PFSK-1 (cell line): ENCODE measurements around the gene WDR4.
A peak's percentile ranks its signal among the peaks of the same experiment; 100 is the strongest.

Experiments
- FOXP2 ChIP-seq: optimal IDR thresholded peaks from 2 replicates; pipeline ENCODE3; 2011; ENCODE audit warnings: borderline replicate concordance, control low read depth, inconsistent platforms; ENCODE audit not compliant: insufficient read depth; ENCODE audit errors: extremely low read length, extremely low read depth
- POLR2AphosphoS5 ChIP-seq: IDR thresholded peaks from 2 replicates; pipeline ENCODE4 v1.6.1; 2012; ENCODE audit warnings: low read depth, mild to moderate bottlenecking, control low read depth, low read length, moderate library complexity
- SIN3A ChIP-seq: IDR thresholded peaks from 2 replicates; pipeline ENCODE4 v1.6.1; 2012; ENCODE audit warnings: mild to moderate bottlenecking, low read length, moderate library complexity, borderline replicate concordance; ENCODE audit not compliant: insufficient read depth
- TAF1 ChIP-seq: IDR thresholded peaks from 2 replicates; pipeline ENCODE4 v1.6.1; 2012; ENCODE audit warnings: low read length, control low read depth, borderline replicate concordance; ENCODE audit not compliant: insufficient read depth
- TF ChIP-seq, protein P1 (sequence below), 2 experiments: IDR thresholded peaks; 2 replicates each; pipeline versions ENCODE4 v1.6.1 to v1.8.0; 2011 to 2012; ENCODE audit warnings: low read depth in 2 of 2, low read length in 2 of 2, control low read depth in 1 of 2, inconsistent platforms in 1 of 2, mild to moderate bottlenecking in 1 of 2, moderate library complexity in 1 of 2; ENCODE audit not compliant: insufficient read depth in 1 of 2

The WDR4 gene

DNA sequence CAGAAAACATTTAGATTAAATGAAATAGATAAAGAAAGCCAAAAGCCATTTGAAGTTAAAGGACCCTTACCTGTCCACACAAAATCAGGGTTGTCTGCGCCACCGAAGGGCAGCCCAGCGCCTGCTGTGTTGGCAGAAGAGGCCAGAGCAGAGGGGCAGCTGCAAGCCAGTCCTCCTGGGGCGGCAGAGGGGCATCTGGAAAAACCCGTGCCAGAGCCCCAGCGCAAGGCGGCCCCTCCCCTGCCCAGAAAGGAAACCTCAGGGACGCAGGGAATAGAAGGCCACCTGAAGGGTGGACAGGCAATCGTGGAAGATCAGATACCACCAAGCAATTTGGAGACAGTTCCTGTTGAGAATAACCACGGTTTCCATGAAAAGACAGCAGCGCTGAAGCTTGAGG, 24.5 kb upstream of the WDR4 start:
- TF ChIP-seq FOXP2, result no peak
- TF ChIP-seq TAF1, result no peak
- TF ChIP-seq, protein P1, sequence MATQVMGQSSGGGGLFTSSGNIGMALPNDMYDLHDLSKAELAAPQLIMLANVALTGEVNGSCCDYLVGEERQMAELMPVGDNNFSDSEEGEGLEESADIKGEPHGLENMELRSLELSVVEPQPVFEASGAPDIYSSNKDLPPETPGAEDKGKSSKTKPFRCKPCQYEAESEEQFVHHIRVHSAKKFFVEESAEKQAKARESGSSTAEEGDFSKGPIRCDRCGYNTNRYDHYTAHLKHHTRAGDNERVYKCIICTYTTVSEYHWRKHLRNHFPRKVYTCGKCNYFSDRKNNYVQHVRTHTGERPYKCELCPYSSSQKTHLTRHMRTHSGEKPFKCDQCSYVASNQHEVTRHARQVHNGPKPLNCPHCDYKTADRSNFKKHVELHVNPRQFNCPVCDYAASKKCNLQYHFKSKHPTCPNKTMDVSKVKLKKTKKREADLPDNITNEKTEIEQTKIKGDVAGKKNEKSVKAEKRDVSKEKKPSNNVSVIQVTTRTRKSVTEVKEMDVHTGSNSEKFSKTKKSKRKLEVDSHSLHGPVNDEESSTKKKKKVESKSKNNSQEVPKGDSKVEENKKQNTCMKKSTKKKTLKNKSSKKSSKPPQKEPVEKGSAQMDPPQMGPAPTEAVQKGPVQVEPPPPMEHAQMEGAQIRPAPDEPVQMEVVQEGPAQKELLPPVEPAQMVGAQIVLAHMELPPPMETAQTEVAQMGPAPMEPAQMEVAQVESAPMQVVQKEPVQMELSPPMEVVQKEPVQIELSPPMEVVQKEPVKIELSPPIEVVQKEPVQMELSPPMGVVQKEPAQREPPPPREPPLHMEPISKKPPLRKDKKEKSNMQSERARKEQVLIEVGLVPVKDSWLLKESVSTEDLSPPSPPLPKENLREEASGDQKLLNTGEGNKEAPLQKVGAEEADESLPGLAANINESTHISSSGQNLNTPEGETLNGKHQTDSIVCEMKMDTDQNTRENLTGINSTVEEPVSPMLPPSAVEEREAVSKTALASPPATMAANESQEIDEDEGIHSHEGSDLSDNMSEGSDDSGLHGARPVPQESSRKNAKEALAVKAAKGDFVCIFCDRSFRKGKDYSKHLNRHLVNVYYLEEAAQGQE (IDR thresholded peaks at IDR 0.05; ENCODE audit: insufficient read depth in 1 of 2, low read depth in 2 of 2, low read length in 2 of 2), result no peak
- no peak for TF ChIP-seq SIN3A
- no peak for TF ChIP-seq POLR2AphosphoS5

DNA sequence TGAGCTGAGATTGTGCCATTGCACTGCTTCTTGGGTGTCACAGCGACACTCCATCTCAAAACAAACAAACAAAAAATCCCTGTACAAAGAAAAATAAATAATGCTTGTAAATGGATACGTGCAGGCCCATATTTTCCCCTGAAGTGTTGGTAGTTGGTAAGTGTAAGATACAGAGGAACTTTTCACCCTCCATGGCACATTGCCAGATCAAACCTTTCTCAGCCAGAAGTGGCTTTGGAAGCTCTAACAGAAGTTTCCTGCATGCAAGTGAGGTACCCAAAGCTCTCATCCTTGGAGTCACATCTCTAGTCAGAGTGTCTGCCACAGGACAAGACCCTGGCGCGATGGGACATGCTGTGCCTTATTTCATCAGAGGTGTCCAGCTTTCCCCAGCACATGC, 21.1 kb upstream of the WDR4 start:
- no peak for TF ChIP-seq FOXP2

DNA sequence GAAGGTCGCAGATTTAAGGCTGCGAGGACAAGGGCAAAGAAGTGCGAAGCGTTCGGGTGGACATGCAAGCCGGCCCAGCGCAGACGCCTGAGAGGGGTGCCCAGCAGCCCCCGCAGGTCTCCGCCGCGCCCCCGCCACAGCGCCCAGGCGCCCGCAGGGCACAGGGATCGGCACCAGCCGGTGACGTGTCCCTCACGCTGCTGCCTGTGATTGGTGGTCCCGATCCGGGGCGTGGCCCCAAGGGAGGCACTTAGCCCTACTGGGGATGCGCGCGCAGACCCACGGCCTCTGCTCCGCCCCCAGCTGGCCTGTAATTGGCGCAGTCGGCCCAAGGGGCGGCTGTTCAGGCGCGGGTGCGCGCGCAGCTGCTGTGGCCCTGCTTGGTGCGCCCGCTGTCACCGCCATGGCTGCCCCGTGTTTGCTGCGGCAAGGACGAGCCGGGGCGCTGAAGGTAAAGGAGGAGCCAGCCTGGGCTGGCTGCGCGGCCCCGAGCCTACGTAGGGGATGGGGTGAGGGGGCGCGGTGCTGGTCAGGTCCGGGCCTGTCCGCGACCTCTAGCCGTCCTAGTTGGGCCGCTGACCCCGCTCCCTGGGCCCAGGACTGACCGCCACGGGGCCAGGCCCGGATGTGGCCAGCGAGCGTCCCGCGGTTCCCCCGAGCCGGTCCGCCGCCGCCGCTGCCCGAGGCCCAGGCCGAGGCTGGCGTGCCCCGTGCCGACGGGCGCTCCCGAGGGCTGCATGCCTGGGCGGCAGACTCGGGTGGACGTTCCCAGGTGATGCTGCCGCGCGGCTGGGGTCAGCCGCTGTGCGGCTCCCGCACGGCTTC, 13.8 kb upstream of the WDR4 start, which contains the start of gene NDUFV3:
NDUFV3 (plus strand) TSS at position 379 of the 825 bp plus-strand sequence; CDS start at position 404, 25 bp downstream.
- peak; percentile 97 for TF ChIP-seq POLR2AphosphoS5
- TF ChIP-seq TAF1, result peak; percentile 97
- TF ChIP-seq, protein P1 (IDR thresholded peaks at IDR 0.05; ENCODE audit: insufficient read depth in 1 of 2, low read depth in 2 of 2, low read length in 2 of 2), result peak in 1 of 2 experiments; percentile 10; a peak in 1 of 4 replicates
- TF ChIP-seq FOXP2, result peak; percentile 71
- TF ChIP-seq SIN3A, result no peak; the same call in 1 of the 2 replicates

DNA sequence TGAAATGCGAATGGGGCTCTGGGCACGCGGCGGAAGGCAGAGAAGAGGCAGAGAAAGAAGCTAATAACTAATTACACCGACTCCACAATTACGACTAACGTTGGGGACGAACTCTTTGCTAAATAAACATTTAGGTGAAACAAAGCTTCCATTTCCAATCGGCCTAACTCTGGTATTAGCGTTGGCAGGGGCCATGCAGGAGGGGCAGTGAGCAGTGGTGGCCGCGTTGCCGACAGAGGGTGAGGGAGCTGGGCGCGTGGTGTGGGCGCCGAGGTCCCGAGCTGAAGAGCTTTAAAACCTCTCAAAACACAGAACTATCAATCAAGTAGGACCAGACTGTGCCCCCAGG, 13.2 kb upstream of the WDR4 start:
- TF ChIP-seq FOXP2, result no peak
- no peak for TF ChIP-seq POLR2AphosphoS5
- no peak for TF ChIP-seq SIN3A
- TF ChIP-seq, protein P1 (IDR thresholded peaks at IDR 0.05; ENCODE audit: insufficient read depth in 1 of 2, low read depth in 2 of 2, low read length in 2 of 2), result no peak
- TF ChIP-seq TAF1, result no peak

DNA sequence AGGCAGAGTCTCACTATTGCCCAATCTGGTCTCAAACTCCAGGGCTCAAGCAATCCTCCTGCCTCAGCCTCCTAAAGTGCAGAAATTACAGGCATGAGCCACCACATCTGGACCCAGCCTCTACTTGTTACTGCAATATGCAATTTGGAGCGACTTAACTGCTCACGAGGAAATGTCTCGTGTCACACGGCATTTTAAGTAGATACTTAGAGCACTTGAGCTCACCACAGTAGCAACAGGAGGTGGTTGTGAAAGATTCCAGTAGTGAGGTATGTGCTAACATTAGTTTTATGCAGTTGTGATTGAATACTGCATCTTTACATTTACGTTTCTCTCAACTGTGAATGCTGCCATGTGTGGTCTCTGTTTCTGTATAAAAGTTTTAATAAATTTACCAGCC, 8.0 kb upstream of the WDR4 start:
- TF ChIP-seq POLR2AphosphoS5 (no peak), FOXP2 (no peak), SIN3A (no peak), TAF1 (no peak)
- TF ChIP-seq, protein P1 (IDR thresholded peaks at IDR 0.05; ENCODE audit: insufficient read depth in 1 of 2, low read depth in 2 of 2, low read length in 2 of 2), result no peak
